HEK293 (cell line): Measurements from ENCODE around the gene MACROD1.

Experiments used
- ATF2 ChIP-seq: fragments of 450-650 bp; formaldehyde crosslinking; IDR thresholded peaks from 2 replicates; pipeline ENCODE4 v1.5.1; 2016; ENCODE audit warnings: missing biosample characterization, missing genetic modification characterization, low read depth
- BCL11B ChIP-seq: fragments of 450-650 bp; formaldehyde crosslinking; IDR thresholded peaks from 2 replicates; pipeline ENCODE4 v1.5.1; 2016; ENCODE audit warnings: low read depth, missing biosample characterization, missing genetic modification characterization
- GFI1B ChIP-seq: fragments of 450-650 bp; formaldehyde crosslinking; IDR thresholded peaks from 2 replicates; pipeline ENCODE4 v1.5.1; 2016; ENCODE audit warnings: missing biosample characterization, missing genetic modification characterization
- KLF1 ChIP-seq: fragments of 450-650 bp; formaldehyde crosslinking; IDR thresholded peaks from 2 replicates; pipeline ENCODE4 v1.5.1; 2016; ENCODE audit warnings: missing biosample characterization, missing genetic modification characterization
- KLF16 ChIP-seq: fragments of 450-650 bp; formaldehyde crosslinking; IDR thresholded peaks from 2 replicates; pipeline ENCODE4 v1.5.1; 2017; ENCODE audit warnings: missing biosample characterization, missing genetic modification characterization
- KLF8 ChIP-seq: fragments of 450-650 bp; formaldehyde crosslinking; IDR thresholded peaks from 2 replicates; pipeline ENCODE4 v1.5.1; 2016; ENCODE audit warnings: missing biosample characterization, missing genetic modification characterization
- PBX3 ChIP-seq: sonication (generic); formaldehyde crosslinking; IDR thresholded peaks from 2 replicates; pipeline ENCODE4 v1.8.1; 2022; ENCODE audit warnings: mild to moderate bottlenecking, moderate library complexity, missing genetic modification reagents
- RBAK ChIP-seq: fragments of 450-650 bp; formaldehyde crosslinking; IDR thresholded peaks from 2 replicates; pipeline ENCODE4 v1.5.1; 2016; ENCODE audit warnings: missing biosample characterization, missing genetic modification characterization
- SP2 ChIP-seq: fragments of 450-650 bp; formaldehyde crosslinking; IDR thresholded peaks from 2 replicates; pipeline ENCODE4 v1.5.1; 2016; ENCODE audit warnings: missing biosample characterization, missing genetic modification characterization
- TRIM28 ChIP-seq: IDR thresholded peaks from 2 replicates; pipeline ENCODE4 v1.6.1; 2011; ENCODE audit warnings: low read length, control low read depth, borderline replicate concordance
- ZBTB11 ChIP-seq: fragments of 450-650 bp; formaldehyde crosslinking; conservative IDR thresholded peaks from 2 replicates; pipeline ENCODE4 v1.5.1; 2016; ENCODE audit warnings: low read depth, missing biosample characterization, missing genetic modification characterization
- ZBTB7A ChIP-seq: fragments of 450-650 bp; formaldehyde crosslinking; IDR thresholded peaks from 2 replicates; pipeline ENCODE4 v1.5.1; 2016; ENCODE audit warnings: low read depth, missing biosample characterization, missing genetic modification characterization
- ZEB2 ChIP-seq: fragments of 450-650 bp; formaldehyde crosslinking; IDR thresholded peaks from 2 replicates; pipeline ENCODE4 v1.5.1; 2016; ENCODE audit warnings: missing biosample characterization, missing genetic modification characterization
- ZIC2 ChIP-seq: fragments of 450-650 bp; formaldehyde crosslinking; IDR thresholded peaks from 2 replicates; pipeline ENCODE4 v1.5.1; 2016; ENCODE audit warnings: missing biosample characterization, missing genetic modification characterization
- ZNF138 ChIP-seq: fragments of 450-650 bp; formaldehyde crosslinking; IDR thresholded peaks from 2 replicates; pipeline ENCODE4 v1.5.1; 2016; ENCODE audit warnings: missing biosample characterization, missing genetic modification characterization, borderline replicate concordance
- ZNF148 ChIP-seq: fragments of 450-650 bp; formaldehyde crosslinking; IDR thresholded peaks from 2 replicates; pipeline ENCODE4 v1.5.0; 2017; ENCODE audit warnings: missing biosample characterization, missing genetic modification characterization, borderline replicate concordance
- ZNF157 ChIP-seq: fragments of 450-650 bp; formaldehyde crosslinking; IDR thresholded peaks from 2 replicates; pipeline ENCODE4 v1.5.1; 2016; ENCODE audit warnings: missing biosample characterization, missing genetic modification characterization
- ZNF169 ChIP-seq: fragments of 450-650 bp; formaldehyde crosslinking; IDR thresholded peaks from 2 replicates; pipeline ENCODE4 v1.5.1; 2016; ENCODE audit warnings: missing biosample characterization, missing genetic modification characterization
- ZNF174 ChIP-seq: fragments of 450-650 bp; formaldehyde crosslinking; IDR thresholded peaks from 2 replicates; pipeline ENCODE4 v1.5.0; 2017; ENCODE audit warnings: missing biosample characterization, mild to moderate bottlenecking, missing genetic modification characterization
- ZNF175 ChIP-seq: fragments of 450-650 bp; formaldehyde crosslinking; IDR thresholded peaks from 2 replicates; pipeline ENCODE4 v1.5.1; 2016; ENCODE audit warnings: missing biosample characterization, missing genetic modification characterization
- ZNF184 ChIP-seq: fragments of 450-650 bp; IDR thresholded peaks from 2 replicates; pipeline ENCODE4 v1.5.1; 2018; ENCODE audit warnings: missing biosample characterization, mild to moderate bottlenecking, missing genetic modification characterization
- ZNF19 ChIP-seq: fragments of 450-650 bp; formaldehyde crosslinking; IDR thresholded peaks from 2 replicates; pipeline ENCODE4; 2016; ENCODE audit warnings: missing biosample characterization, missing genetic modification characterization, low read depth
- ZNF248 ChIP-seq: fragments of 450-650 bp; formaldehyde crosslinking; IDR thresholded peaks from 2 replicates; pipeline ENCODE4 v1.5.1; 2017; ENCODE audit warnings: missing biosample characterization, missing genetic modification characterization
- ZNF26 ChIP-seq: fragments of 450-650 bp; formaldehyde crosslinking; IDR thresholded peaks from 2 replicates; pipeline ENCODE4 v1.5.1; 2016; ENCODE audit warnings: missing biosample characterization, missing genetic modification characterization
- ZNF391 ChIP-seq: fragments of 450-650 bp; formaldehyde crosslinking; IDR thresholded peaks from 2 replicates; pipeline ENCODE4 v1.5.1; 2016; ENCODE audit warnings: low read depth, missing biosample characterization, missing genetic modification characterization, borderline replicate concordance
- ZNF548 ChIP-seq: fragments of 450-650 bp; formaldehyde crosslinking; IDR thresholded peaks from 2 replicates; pipeline ENCODE4 v1.5.1; 2016; ENCODE audit warnings: missing biosample characterization, missing genetic modification characterization
- ZNF624 ChIP-seq: fragments of 450-650 bp; formaldehyde crosslinking; IDR thresholded peaks from 2 replicates; pipeline ENCODE4 v1.5.1; 2017; ENCODE audit warnings: missing biosample characterization, missing genetic modification characterization
- ZNF658 ChIP-seq: fragments of 450-650 bp; formaldehyde crosslinking; IDR thresholded peaks from 2 replicates; pipeline ENCODE4; 2016; ENCODE audit warnings: missing biosample characterization, missing genetic modification characterization
- ZNF768 ChIP-seq: fragments of 450-650 bp; formaldehyde crosslinking; IDR thresholded peaks from 2 replicates; pipeline ENCODE4 v1.5.1; 2018; ENCODE audit warnings: missing biosample characterization, mild to moderate bottlenecking, missing genetic modification characterization
- ZNF843 ChIP-seq: fragments of 450-650 bp; formaldehyde crosslinking; IDR thresholded peaks from 2 replicates; pipeline ENCODE4 v1.5.1; 2016; ENCODE audit warnings: missing biosample characterization, missing genetic modification characterization

Gene MACROD1

GRCh38 chr11:63986156-63986931, 179.6 kb downstream of the MACROD1 start, which contains the start of gene OTUB1 (continued):
- TF ChIP-seq ZNF175 (tag by site-specific recombination) (no peak), KLF1 (tag by site-specific recombination) (peak; percentile 57), ZNF548 (no peak), ATF2 (tag by site-specific recombination) (no peak), TRIM28 (no peak; the same call in 1 of the 2 replicates), ZEB2 (tag by site-specific recombination) (peak; percentile 77), SP2 (tag by site-specific recombination) (peak; percentile 80), GFI1B (tag by site-specific recombination) (no peak; the same call in 1 of the 2 replicates), ZNF843 (tag by site-specific recombination) (peak; percentile 52; the same call in 1 of the 2 replicates), ZNF169 (tag by site-specific recombination) (no peak), ZNF157 (tag by site-specific recombination) (no peak), PBX3 (CRISPR knock-in tag) (no peak), ZNF391 (tag by site-specific recombination) (peak; percentile 72; the same call in 1 of the 2 replicates), ZBTB11 (peak; percentile 88), ZNF19 (tag by site-specific recombination) (no peak), ZNF174 (no peak), ZBTB7A (tag by site-specific recombination) (peak; percentile 75; the same call in 1 of the 2 replicates), ZNF138 (tag by site-specific recombination) (no peak), KLF8 (tag by site-specific recombination) (peak; percentile 90), ZNF26 (no peak), KLF16 (tag by site-specific recombination) (peak; percentile 84), ZNF148 (tag by site-specific recombination) (no peak), ZNF768 (tag by site-specific recombination) (no peak), ZNF248 (tag by site-specific recombination) (no peak), ZNF658 (no peak), BCL11B (tag by site-specific recombination) (no peak), ZNF624 (tag by site-specific recombination) (no peak), ZNF184 (tag by site-specific recombination) (no peak), RBAK (tag by site-specific recombination) (no peak), ZIC2 (no peak; the same call in 1 of the 2 replicates)
